NK-92 (cell line): Measurements from ENCODE around the gene RDX.
"Not testable (repeated sequence)": the region's sequence is repeated elsewhere in the genome, so short reads cannot be mapped to it uniquely, and the experiment has no call there.

Experiments
- DNase-seq: peaks from one replicate; lab custom pipeline; 2025; ENCODE audit not compliant: unreplicated experiment; lab: John Stamatoyannopoulos, UW

RDX gene

DNA sequence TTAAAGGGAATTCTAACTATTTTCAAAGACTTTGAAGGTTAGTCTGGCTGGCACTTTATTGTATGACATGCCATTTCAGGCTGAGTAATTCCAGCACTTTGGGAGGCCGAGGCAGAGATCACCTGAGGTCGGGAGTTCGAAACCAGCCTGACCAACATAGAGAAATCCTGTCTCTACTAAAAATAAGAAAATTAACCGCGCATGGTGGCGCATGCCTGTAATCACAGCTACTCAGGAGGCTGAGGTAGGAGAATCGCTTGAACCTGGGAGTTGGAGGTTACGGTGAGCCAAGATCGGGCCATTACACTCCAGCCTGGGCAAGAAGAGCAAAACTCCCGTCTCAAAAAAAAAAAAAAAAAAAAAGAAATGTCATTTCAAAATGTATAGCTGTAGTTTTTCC lies 95.6 kb downstream of the RDX start:
- DNase-seq = no peak

GRCh38 chr11:110200241-110200640 lies 96.2 kb downstream of the RDX start:
- no peak for DNase-seq

GRCh38 chr11:110199184-110199981 lies 97.0 kb downstream of the RDX start:
- DNase-seq = no peak

DNA sequence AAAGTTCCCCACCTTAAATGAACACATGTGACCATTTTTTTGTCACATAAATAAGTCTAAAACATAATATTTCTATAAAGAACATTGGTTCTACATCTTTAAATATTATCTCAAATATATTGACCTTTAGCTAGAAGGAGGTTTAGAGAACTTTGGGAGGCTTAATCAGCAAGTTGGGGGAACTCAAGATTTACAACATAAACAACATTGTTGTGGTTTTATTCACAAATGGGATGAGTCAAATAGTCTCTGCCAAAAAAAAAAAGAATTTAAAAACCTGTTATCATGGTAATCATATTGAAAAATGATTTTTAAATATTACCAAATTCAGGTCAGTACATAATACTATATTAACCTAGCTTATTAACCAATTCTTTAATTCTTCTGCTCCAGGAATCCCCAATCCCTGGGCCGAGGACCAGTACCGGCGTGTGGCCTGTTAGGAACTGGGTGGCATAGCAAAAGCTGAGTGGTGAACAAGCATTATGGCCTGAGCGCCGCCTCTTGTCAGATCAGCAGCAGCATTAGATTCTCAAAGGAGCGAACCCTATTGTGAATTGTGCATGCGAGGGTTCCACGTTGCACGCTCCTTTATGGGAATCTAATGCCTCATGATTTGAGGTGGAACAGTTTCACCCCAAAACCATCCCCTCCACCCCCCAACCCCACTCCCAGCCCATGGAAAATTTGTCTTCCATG lies 98.2 kb downstream of the RDX start:
- no peak for DNase-seq

- no peak for DNase-seq
Measured at GRCh38 chr11:110196884-110197420, 99.5 kb downstream of the RDX start.

- no peak for DNase-seq
Measured at GRCh38 chr11:110196241-110196754, 100.1 kb downstream of the RDX start.

GRCh38 chr11:110194211-110194766 lies 102.1 kb downstream of the RDX start:
- not testable (repeated sequence) for DNase-seq

GRCh38 chr11:110192604-110193282 lies 103.7 kb downstream of the RDX start:
- not testable (repeated sequence) for DNase-seq

DNA sequence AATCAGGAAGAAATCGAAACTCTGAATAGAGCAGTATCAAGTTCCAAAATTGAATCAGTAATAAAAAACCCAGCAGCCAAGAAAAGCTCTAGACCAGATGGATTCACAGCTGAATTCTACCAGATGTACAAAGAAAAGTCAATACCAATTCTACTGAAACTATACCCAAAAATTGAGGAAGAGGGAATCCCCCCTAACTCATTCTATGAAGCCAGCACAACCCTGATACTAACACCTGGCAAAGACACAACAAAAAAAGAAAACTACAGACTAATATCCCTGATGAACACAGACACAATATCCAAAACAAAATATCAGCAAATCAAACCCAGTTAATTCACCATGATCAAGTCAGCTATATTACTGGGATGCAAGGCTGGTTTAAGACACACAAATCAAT lies 105.5 kb downstream of the RDX start:
- no peak for DNase-seq

- DNase-seq = no peak
Measured at GRCh38 chr11:110187731-110188130, 108.7 kb downstream of the RDX start.

DNA sequence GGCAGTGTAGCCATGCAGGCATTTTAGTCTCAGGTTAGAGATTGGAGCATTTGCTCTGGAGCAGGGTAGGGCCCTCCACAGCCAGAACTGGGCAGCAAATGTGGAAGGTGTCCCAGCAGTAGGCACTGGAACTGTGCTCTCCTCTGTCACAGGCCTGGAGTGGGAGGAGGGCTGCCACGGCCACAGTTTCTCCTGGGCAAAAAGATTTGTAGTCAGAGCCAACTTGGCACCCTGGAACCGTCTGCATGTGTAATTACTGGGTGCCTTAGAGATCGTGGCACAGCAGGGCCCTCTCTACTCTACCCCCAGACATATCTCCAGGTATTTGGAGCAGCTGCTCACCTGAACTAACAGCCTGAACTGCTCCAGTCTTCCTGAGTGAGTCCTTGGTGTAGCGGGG lies 109.5 kb downstream of the RDX start:
- DNase-seq = no peak

DNA sequence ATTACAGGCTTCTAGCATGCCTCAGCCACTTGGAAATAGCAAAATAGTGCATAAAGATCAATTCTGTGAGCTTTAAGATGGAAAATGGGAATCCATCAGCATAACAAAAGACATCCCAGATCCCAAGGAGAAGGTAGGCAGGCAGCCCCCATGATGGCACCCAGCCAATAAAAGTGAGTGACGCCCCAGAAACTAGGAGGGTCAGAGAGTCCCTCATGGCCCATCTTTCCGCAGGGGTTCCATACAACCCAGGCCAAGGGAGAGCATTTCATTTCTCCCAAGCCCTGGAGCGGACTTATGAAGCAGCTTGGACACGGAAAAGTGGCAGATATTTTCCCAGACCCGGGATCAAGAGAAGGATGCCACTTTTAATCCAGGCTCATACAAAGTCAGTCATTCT lies 110.0 kb downstream of the RDX start:
- no peak for DNase-seq

DNA sequence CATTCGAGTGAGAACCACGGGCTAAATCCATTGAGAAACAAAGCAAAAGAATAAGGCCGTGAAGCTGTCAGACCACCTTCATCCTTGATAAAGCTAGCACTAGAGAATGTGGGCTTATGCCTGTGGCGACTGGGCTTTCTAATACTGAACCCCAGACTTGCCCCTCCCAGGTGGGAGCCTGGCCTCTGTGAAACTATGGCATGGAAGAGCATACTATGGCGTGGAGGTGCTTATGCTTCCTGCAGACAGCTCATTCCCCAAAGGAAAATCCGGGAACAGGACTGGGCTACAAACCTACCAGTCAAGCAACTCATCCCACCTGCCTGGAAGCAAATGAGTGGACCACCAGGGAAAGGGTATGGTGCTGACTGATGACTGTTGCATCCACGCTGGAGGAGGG lies 110.8 kb downstream of the RDX start:
- DNase-seq = no peak

GRCh38 chr11:110185121-110185591 lies 111.3 kb downstream of the RDX start:
- DNase-seq = no peak

GRCh38 chr11:110184456-110184855 lies 112.0 kb downstream of the RDX start:
- DNase-seq = no peak

DNA sequence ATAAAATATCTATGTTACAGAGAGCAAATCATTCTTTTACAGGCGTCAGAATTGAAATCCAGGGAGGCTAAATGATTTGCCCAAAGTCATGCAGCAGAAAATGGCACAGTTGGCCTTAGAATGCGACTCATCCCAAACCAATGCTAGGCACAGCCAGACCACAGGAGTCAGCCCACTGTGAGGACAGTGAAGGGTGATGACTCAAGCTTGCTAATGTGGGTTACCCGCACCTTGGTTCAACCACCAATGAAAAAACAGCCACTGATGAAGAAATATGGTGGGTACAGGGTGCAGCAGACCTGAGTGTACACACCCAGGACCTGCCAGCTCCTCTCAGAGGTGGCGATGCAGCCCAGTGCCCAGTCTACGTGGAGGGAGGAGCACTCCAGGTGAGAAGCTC lies 113.5 kb downstream of the RDX start:
- no peak for DNase-seq

DNA sequence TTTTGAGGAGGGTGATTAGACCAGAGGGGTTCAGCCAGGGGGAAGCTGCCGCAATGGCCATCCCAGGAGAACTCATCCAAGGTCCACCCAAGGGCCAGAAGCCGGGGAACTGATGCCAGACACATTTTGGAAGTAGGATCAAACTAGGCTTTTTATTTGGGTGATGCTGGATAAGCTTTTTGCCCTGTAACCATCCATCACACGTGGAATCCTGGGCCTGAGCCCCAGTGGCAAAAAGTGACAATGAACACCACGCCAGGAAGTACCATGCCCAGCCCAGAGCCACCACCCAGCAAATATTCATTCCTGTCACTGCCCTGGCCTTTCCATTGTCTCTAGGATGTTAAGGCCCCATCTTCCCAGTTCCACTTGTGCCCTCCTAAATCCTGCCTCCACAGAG lies 117.3 kb downstream of the RDX start:
- DNase-seq = no peak

- DNase-seq = no peak
Measured at GRCh38 chr11:110177086-110177456, 119.3 kb downstream of the RDX start.

DNA sequence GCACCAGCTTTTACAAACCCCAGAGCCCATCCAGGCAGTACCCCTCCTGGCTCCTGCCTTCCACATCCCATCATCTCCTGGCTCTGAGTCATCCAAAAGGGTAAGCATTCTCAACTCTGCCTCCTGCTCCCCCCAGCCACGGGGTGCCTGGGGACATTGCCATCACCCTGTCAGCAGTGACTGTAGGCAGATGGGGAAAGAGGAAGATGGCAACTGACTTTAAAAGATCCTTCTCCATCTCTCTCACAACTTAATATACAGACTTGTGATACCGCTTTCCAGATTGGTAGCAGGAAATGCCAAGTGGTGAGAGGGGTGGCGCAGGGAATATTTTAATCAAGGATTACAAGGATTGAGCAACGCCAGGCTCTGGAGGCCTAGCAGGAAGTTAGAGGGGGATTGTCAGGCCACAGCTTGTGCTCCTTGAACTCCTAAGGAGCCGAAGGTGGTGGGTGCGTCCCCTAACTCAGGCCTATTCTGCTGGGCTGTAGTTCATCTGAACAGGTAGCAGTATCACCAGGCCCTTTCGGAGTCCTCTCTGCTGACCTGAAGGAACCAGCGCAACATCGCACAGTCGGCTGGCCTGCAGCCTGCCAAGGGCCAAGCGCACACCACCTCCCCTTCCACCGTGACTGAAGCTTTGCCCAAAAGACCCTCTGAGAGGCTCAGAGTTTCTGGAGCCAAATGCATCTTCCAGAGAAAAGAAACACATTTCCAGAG lies 119.9 kb downstream of the RDX start:
- no peak for DNase-seq

DNA sequence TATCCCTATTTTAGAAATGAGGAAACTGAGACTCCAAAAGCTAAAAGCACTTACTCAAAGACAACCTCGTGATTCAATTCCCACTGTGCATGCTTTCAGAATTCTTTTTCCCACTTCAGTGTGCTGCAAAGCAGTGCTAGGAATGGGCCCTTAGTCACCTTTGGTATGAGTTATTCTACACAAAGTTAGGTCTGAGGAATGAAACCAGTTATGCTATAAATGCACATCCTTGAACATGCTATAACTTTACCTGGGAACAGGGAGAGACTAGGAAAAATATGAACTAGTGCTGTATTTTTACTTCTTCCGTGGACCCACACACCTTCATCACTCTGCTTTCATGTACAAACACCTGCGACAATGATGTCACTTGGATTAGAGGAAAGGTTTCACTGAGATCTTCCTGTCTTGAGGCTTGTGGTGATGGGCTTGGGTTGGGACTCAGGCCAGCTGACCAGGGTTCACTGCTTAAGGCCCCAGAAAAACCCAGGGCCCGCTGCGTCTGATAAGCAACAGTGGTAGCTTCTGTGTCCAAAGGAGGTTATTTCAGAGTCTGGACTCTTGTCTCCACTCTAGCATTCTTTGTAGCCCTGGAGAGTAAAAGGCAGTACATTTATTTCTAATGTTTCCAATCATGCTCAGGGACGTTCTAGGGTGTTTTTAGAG lies 121.6 kb downstream of the RDX start:
- DNase-seq = no peak
